ENCODE data around the gene LY9.
"Not testable (repeated sequence)": the region's sequence is repeated elsewhere in the genome, so short reads cannot be mapped to it uniquely, and the experiment has no call there.

LY9 gene

DNA sequence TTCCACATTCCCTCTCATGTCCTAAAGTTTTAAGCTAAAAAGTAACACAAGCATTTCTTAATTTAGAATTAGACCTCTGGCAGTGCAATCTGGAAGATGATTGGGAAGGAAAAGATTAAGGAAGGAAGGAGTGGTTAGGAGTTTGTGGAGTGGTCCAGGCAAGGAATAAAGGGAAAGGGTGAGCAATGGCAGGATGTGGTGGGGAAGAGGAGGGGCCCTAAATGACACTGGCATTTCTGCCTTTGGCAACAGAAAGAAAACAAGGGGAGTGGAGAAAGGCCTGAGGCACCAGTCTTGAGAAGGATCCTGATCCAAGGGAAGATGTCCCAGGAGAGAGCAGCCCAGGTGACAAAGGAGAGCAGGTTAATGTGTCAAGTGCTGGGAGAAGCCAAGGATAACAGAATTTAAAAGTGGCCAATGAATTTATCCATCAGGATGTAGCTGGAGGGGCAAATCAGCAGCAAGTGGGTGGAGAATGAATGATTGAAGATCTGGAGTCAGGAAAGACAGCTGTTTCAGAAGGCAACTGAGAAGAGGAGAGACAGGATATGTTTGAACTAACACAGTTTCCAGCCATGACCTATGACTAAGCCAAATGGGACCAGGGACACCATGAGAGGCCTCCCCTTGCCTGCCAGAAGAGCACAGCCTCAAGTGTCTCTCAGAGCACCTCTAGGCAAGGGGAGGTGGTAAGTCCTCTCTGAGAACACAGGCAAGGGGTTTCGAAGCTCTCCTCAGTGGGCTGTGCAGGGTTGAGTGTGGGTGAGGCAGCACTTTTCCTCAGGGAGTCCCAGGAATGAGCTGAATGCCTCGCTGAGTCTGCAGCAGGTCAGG is 20.9 kb upstream of the LY9 start:
- no peak for DNase-seq (ENCODE audit: low spot score)

- no peak for DNase-seq (ENCODE audit: low spot score)
These were observed 19.8 kb upstream of the LY9 start for GRCh38 chr1:160776178-160776577.

DNA sequence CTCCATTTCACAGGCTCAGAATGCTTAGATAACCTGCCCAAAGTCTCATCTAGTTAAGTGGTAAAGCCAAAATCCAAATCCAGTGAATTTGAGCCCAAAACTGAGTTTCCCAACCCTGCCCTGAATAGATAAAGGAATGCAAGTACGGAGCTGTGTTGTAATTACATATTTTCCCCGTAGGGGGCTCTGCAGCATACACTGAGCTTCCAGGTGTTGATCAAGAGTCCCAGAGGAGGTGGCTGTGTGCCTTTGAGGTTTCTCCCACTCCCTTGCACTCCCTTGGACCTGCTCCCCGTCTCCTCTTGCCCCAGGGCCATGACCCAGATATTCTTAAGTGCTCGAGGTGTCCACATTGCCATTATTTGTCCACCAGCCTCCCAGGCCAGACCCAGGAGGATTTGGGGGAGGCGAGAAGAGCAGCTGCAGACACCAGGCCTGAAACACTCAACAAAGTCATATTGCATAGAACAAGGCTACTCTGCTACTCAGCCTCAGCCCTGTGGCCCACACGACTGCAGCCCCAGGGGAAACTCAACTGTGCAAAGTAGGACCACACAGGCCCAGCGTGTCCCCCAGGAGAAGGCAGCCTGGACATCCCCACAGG is 18.4 kb upstream of the LY9 start:
- DNase-seq (ENCODE audit: low spot score), result peak; percentile 9

DNA sequence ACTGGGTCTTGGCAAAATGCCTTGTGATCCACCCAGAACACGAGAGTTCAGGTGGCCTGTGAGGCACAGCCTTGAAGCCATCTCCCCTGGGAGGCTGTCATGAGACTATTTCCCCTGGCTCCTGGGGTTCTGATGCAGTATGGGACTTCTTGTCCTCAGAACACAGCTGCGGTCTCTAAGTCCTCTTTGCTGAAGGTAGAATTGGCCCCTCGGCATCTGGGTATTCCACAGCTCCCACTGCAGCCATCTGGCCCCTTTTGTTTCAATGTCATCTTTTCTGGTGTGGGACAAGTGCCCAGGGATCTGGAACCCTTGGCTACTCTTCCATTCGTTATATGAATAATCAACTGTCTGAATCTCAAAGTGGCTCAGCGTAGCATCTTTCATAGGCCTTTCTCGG is 17.0 kb upstream of the LY9 start:
- DNase-seq (ENCODE audit: low spot score), result no peak

GRCh38 chr1:160779626-160780397 is 16.2 kb upstream of the LY9 start:
- DNase-seq (ENCODE audit: low spot score), result peak; percentile 26

DNA sequence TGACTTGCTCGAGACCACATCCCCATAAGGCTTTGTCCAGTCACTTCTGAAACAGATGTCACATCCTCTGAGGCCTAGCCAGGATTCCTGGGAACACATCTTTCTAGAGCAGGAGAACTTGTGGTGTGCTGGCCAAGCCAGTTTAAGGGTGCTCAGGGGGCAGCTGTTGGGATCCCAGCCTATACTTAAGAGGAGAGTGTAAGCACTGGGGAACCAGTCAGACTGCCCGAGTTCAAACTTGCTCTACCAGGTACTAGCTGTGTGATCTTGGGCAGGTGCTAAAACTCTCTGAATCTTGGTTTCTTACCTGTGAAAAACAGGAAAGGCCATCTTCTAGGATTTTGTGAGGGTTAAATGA is 15.6 kb upstream of the LY9 start:
- no peak for DNase-seq (ENCODE audit: low spot score)

DNA sequence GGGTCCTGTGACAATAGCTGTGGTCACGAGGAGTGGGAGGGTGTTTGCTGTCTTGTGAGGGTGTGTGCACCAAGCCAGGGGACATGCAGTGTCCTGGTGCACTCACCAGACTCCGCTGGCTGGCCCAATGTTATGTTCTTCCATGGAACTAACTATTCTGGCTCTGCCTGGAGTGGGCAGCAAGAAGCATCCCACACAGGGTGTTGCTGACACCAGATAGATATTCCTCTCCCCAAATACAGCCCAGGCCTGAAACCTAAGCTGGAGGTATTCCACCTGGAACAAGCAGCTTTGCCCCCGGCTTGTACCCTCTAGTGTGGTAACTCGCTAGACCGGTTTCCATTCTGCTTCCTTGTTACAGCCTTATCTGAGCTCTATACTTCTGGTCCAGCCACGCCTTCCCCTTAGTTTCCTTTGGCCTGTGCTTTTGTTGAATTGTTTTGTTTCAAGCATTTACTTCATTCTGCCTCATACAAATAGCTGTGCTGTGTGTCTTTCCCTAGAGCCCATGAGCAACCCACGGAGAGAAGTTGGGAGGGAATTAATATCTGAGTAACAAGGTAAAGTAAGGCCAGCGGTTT is 14.7 kb upstream of the LY9 start:
- DNase-seq (ENCODE audit: low spot score), result no peak

- no peak for DNase-seq (ENCODE audit: low spot score)
These were observed 13.9 kb upstream of the LY9 start for GRCh38 chr1:160781914-160782689.

GRCh38 chr1:160782988-160783765 is 12.8 kb upstream of the LY9 start:
- DNase-seq (ENCODE audit: low spot score), result not testable (repeated sequence)

DNA sequence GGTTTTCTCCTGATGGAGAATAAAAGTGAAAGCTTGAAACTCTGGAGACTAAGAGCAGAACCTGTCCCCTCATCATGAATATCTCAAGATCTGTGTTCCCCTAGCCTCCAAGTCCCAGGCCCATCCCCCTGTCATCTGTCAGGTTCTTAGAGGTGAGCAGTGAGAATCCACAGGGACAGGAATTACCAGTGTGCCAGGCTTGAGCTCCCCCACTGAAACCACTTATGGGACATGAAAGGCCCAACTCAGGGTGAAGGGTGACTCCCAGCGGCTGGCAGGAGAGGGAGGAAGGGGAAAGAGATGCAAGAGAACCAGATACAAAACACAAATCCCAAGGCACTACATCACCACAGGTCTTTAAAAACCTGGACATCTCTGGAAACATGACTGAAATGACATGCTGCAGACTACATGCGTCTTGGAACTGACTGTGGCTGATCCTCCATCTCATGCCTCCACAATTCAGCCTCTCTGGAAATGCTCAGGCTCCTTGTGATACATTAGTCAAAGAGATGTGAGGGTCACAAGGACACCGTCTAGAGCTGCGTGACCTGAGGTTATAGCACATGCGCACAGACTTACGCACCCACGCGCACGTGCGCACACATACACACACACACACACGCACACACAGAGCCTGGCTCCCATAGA is 6.8 kb upstream of the LY9 start:
- DNase-seq (ENCODE audit: low spot score), result no peak

DNA sequence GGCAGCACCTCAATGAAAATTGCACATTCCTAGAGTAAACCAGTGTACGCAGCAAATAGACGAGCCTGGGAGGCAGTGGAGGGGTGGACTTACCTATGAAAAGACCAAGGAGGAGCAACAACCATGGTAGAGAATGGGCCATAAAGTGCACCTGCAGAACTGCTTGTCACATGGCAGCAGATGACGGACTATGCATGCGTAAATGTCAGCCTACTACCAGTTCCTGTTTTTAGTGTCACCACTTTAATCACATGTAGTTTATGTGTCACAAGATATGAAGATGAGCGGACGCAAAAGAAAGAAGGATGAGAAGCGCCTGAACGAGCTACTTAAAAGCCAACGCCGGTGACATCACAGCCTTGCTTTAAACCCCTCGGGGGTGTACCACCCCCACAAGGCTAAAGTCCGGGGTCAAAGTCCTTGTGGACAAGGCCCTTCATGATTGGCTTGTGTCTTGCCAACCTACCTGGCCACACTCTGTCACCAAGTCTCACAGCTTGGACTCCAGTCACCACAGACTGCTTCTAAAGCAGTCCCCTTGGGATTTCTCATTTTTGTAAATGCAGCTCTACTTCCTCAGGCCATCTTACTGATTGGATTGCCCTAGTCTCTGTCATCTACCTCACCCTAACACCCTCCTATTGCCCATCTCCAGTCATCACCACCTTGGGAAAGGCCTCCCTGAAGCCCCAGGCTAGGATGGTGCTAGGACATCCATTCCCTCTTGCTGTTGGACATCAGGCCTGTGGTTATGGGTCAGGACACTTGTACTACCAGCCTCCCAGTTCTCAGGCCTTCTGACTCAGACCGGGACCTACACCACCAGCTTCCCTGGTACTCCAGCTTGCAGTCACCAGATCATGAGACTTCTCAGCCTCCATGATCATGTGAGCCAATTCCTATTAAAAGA is 6.0 kb upstream of the LY9 start:
- DNase-seq (ENCODE audit: low spot score), result no peak

DNA sequence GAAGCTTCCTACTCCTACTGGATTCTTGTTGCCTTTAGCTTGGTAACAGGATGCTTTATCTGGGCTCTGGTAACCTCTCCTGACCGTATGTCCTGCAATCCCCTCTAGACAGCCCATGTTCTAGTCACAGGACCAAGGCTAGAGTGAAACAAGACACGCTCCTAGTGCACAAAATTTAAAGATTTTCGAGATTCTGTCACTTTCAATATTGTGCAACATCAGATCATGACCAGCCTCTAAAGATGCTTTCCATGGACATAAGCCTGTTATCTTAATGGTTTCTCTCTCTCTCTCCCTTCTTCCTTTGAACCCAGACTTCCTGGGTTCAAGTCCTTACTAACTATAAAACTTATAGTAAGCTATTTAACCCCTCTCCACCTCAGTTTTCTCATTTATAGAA is 1.6 kb upstream of the LY9 start:
- DNase-seq (ENCODE audit: low spot score), result no peak

- no peak for DNase-seq (ENCODE audit: low spot score)
These were observed 1.3 kb downstream of the LY9 start for GRCh38 chr1:160797271-160797709.

DNA sequence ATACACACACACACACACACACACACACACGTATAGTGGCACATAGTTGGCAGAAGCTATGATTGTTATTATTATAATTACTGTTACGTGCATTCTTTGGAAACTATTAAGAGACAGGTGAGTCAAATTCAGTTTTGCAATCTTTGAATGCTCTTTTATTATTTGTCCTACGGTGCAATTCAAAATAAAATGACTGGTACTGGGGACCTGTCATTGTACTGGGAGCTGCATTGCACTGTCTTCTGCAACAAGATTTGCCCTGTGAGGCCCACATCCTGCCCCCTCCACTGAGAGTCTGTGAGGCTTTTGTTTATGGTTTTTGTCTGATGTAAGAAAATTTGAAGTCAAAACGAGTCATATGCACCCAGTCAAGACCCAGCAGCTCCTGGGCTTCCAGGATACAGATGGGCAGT is 1.9 kb downstream of the LY9 start:
- DNase-seq (ENCODE audit: low spot score), result no peak

DNA sequence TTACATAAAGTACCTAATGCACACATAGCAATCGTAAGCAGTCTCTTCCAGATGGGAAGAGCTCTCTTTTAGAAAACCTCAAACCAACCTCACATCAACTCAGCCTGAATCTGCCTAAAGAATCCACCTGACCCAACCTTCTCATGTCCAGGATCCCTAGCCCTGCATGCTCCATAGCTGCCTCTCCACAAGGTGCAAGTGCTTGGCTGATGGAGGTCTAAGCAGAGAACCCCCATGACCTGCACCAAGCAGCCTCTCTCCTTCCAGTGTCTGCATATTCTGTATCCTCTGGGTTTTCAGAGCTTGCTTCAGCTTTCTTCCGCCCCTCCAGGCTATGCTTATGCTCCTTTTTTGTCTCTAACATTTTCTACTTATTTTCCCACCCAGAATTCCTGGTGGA is 2.5 kb downstream of the LY9 start:
- DNase-seq (ENCODE audit: low spot score), result no peak

GRCh38 chr1:160799641-160800040 is 3.7 kb downstream of the LY9 start:
- DNase-seq (ENCODE audit: low spot score), result no peak

DNA sequence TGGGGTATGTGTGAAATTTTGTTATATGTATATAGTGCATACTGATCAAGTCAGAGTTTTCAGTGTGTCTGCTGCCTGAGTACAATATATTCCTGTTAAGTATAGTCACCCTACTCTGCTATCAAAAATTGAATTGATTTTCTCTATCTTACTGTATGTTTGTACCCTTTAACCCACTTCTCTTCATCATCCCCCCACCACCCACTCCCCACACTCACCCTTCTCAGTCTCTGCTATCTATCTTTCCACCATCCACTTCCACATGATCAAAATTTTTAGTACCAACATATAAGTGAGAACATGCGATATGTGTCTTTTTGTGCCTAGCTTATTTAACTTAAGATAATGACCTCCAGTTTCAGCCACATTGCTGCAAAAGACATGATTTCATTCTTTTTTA is 4.2 kb downstream of the LY9 start:
- no peak for DNase-seq (ENCODE audit: low spot score)

DNA sequence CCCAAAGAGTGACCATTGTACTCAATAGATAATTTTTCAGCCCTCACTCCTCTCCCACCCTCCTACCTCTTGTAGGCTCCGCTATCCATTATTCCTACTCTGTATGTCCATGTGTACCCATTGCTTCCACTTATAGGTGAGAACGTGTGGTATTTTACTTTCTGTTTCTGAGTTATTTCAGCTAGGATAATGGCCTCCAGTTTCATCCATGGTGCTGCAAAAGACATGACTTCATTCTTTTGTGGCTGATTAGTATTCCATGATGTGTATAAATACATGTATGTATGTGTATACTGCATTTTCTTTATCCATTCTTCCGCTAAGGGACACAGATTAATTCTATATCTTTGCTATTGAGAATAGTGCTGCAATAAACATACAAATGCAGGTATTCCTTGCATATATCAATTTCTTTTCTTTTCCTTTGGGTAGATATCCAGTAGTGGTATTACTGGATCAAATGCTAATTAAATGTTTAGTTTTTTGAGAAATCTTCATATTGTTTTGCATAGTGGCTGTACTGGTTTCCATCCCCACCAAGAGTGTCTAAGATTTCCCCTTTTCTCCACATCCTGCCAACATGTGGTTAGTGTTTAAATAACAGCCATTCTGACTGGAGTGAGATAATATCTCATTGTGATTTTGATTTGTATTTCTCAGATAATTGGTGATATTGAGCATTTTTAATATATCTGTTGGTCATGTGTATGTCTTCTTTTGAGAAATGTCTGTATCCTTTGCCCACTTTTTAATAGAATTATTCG is 4.9 kb downstream of the LY9 start:
- no peak for DNase-seq (ENCODE audit: low spot score)

Data from cerebellar cortex (tissue), 1 donor.